Retina (tissue), 1 donor: ENCODE results near the gene XRCC6.
"Not testable (repeated sequence)": the region's sequence is repeated elsewhere in the genome, so short reads cannot be mapped to it uniquely, and the experiment has no call there.

Source experiments
- DNase-seq: peaks from one replicate; pipeline ENCODE4 v3.0.0-alpha.2; 2016

The XRCC6 gene

DNA sequence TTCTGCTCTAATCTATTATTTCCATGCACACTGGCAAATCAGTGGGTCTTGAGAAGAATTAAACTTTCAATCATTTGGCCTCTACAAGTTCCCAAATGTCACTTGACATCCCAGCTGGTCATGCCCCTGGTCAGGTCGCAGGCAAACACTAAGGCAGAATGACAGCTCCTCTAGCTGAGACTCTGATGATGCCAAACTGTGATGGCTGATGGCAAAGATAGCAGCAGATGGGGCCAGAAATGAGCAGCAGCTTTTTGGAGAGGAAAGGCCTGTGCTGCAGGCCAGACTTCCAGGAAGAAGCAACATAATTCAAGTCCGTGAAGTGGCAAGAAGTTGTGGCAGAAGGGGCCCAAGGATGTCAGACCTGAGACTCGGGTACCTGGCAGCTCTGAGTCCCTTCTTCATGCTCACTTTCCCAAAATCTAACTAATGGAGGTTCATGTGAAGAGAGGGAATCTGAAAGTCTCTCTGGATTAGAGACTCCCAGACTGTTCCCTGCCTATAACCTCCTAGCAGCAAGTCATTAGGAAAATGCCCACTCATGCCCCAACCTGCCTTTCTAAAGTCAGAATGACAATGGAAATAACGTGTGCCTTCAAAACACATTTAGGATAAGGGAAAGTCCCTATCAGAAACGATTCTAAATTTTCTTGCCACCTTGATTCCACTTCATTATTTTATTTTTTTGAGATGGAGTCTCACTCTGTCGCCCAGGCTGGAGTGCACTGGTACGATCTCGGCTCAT lies 22.0 kb upstream of the XRCC6 start:
- no peak for DNase-seq

DNA sequence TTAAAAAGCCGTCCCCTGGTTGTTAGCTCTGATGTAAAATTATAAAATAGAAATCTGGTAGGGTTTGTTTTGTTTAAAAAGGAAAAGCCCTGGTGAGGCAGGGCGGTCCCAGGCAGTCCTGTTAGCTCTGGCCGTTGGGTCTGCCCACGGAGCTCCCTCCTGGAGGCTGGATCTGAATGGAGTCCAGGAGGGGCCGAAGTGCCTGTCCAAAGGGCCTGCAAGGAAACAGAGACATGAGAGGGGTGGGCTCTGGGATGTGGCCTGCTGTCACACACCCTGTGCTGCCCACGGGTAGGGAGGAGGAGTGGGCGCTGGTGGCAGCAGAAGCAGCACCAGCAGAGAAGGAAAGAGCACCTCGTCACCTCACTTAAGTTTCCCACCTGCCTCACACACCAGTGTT lies 20.1 kb upstream of the XRCC6 start:
- no peak for DNase-seq

DNA sequence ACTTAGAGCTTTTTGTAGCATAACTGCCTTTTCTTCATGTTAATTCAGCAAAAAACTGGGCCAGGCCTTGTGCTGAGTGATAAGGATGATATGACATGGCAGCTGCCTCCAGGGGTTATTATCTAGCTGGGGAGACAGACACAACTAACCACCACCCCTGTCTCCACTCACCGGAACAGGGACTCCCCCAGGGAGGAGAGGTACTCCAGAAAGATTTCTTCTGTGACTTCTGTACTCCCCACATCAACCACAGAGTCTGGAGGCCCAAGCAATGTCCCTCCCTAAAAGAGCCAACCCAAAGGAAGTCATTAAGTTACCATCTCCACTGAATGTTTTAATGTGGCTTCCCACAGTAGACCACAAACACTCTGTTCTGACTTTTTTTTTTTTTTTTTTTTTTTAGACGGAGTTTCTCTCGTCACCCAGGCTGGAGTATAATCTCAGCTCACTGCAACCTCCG lies 17.2 kb upstream of the XRCC6 start:
- no peak for DNase-seq

DNA sequence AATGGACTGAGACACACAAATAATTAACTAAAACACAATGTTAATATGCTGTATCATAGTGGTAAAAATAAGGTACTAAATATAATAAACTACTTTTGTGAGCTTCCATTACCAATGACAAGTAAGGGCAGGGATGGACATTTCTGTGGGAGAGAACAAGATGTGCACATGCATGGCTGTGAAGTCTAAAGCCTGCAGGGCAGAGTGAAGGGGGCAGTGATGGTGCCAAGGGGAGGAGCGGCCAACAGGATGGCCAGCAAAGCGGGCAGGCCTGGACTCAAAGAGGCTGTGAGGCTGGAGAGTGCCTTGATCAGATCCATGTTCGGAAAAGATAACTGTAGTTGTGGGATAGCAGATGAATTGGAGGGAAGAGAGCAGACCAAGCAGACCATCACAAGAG lies 12.7 kb upstream of the XRCC6 start:
- no peak for DNase-seq

DNA sequence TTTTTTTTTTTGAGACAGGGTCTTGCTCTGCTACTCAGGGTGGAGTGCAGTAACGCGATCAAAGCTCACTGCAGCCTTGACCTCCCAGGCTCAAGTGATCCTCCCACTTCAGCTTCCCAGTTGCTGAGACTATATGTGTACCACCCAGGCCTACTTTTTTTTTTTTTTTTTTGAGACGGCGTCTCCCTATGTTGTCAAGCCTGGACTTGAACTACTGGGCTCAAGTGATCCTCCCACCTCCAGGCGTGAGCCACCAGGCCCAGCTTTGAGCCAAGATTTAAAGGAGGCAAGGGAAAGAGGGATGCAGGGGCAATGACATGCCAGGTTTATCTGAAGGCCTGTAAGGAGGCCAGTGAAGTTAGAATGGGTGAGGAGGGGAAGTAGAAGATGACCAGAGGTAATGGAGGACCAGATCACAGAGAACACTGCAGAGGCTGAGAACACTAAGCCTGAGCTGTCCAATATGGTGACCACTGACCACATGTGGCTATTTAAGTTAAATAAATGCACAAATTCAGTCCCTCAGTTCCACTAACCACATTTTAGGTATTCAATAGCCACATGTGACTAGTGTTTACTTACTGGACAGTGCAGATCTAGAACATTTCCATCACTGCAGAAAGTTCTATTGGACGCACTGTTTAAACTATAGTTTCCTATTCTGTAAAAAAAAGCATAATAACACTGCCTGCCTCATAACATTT lies 8.3 kb upstream of the XRCC6 start:
- DNase-seq: no peak

DNA sequence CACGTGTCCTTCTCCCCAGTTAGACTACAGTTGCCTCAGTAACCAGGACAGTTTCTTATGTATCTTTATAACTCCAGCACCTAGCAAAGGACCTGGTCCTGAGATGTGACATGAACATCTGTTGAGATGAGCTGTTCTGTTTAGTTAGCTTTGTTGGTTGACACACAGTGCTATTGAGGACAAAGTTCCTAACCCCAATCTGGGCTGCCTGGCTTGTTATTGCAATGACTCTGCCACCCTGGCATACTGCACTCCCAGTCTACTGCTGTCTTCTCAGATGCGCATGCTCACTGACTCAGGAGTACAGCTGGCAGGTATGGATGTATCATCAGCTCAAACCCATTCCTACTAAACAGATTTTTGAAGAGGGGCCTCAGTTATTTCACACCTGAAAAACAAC lies 7.6 kb upstream of the XRCC6 start:
- no peak for DNase-seq

DNA sequence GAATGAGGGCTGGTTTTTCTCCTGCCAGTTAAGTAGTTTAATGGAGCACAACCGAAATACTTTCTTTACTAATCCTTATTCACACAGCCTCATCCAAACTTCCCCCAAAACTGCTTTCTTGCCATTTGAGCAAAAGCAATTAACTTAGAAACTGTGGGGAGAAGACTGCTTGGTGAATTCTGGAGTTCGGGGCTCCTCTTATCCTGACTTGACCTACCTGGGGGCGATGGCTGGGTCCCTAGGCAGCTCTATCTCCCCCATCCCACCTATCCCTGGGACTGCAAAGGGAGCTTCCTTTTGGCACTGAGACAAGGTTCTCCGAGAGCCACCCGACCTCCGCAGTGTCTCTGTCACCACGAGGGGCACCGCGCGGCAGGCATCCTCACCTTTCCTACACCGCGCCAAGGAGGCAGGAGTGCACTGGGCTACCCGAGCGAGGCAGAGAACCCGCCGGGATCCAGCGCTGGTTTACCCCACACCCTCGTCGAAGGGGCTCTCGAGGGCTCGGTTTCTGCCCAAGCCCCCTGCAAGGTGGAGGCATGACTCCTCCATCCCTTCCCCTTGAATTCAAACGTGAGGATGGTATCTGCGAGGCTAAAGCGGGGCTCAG lies 1.0 kb upstream of the XRCC6 start:
- no peak for DNase-seq

DNA sequence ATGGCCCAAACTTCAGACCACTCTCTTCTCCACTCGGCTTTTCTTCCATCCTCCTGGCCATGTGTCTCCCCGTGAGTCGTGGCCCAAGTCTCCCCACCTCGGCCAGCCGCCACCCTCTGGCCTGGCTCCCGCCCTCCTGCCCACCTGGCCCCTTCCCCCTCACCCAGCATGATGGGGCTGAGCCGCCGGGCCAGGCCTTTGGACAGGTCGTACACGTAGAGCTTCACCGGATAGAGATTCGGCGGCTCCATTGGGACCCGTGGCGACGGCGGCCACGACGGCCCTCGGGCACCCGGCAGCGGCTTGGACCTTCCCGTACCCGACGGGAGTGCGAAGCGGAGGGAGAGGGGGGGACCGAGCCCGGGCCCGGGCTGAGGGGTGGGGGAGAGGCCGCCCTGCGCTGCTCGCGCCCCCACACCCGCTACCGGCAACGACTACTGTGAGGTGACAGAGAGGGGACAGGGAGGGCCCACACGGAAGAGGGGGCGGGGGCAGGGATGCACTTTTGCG lies 451 bp upstream of the XRCC6 start, which contains the start of gene DESI1:
Gene DESI1 (minus strand): TSS at position 455 of the 510 bp plus-strand sequence. CDS start 204 bp downstream, at position 251.
- no peak for DNase-seq

DNA sequence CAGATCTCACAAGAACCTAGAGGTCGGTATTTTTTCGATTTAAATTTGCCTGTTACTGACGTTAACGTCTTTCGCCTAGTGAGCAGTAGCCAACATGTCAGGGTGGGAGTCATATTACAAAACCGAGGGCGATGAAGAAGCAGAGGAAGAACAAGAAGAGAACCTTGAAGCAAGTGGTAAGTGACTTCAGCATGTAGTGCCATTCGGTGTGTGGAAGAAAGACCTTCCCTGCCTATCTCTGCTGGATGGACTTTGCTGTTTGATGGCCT lies 750 bp downstream of the XRCC6 start:
- no peak for DNase-seq

DNA sequence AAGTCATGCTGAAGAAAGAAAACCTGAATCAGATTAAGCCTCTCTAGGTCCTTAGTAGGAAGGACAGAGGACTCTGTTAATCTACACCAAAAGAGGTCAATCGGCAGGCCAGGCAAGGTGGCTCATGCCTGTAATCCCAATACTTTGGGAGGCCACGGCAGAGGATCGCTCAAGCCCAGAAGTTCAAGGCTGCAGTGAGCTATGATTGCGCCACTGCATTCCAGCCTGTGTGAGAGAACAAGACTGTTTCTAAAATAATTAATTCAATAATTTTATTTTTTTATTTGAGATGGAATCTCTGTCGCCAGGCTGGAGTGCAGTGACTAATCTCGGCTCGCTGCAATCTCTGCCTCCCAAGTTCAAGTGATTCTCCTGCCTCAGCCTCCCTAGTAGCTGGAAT lies 4.5 kb downstream of the XRCC6 start:
- DNase-seq: no peak

DNA sequence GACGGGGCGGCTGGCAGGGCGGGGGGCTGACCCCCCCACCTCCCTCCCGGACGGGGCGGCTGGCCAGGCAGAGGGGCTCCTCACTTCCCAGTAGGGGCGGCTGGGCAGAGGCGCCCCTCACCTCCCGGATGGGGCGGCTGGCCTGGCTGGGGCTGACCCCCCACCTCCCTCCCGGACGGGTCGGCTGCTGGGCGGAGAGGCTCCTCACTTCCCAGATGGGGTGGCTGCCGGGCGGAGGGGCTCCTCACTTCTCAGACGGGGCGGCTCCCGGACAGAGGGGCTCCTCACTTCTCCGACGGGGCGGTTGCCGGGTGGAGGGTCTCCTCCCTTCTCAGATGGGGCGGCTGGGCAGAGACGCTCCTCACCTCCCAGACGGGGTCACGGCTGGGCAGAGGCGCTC lies 10.0 kb downstream of the XRCC6 start:
- not testable (repeated sequence) for DNase-seq

DNA sequence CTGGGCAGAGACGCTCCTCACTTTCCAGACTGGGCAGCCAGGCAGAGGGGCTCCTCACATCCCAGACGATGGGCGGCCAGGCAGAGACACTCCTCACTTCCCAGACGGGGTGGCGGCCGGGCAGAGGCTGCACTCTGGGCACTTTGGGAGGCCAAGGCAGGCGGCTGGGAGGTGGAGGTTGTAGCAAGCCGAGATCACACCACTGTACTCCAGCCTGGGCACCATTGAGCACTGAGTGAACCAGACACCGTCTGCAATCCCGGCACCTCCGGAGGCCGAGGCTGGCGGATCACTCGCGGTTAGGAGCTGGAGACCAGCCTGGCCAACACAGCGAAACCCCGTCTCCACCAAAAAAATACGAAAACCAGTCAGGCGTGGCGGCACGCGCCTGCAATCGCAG lies 10.5 kb downstream of the XRCC6 start:
- not testable (repeated sequence) for DNase-seq

DNA sequence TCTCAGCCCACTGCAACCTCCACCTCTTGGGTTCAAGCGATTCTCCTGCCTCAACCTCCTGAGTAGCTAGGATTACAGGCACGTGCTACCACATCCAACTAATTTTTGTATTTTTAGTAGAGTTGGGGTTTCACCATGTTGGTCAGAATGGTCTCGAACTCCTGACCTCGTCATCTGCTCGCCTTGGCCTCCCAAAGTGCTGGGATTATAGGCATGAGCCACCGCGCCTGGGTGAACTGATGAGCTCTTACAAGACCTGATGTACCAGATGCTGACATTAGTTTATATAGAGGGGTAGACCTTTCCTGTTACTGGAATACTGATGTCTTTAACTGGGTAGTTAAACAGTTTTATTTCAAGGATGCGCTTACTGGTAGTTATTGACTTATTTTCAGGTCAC lies 13.5 kb downstream of the XRCC6 start:
- DNase-seq: not testable (repeated sequence)

DNA sequence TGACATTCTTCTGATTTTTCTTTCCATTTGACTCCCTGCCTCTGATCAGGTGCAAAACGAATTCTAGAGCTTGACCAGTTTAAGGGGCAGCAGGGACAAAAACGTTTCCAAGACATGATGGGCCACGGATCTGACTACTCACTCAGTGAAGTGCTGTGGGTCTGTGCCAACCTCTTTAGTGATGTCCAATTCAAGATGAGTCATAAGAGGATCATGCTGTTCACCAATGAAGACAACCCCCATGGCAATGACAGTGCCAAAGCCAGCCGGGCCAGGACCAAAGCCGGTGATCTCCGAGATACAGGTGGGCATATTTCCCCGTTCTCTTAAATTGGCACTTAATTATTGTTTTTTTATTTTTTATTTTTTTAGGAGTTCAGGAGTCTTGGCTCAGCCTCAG lies 15.4 kb downstream of the XRCC6 start:
- DNase-seq: no peak

DNA sequence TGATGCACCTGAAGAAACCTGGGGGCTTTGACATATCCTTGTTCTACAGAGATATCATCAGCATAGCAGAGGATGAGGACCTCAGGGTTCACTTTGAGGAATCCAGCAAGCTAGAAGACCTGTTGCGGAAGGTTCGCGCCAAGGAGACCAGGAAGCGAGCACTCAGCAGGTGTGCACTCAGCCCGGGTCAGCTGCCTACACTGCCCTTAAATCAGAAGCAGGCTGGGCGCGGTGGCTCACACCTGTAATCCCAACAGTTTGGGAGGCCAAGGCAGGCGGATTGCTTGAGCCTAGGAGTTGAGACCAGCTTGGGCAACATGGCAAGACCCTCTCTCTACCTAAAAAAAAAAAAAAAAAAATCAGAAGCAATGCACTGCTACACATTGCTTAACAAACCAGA lies 16.5 kb downstream of the XRCC6 start:
- not testable (repeated sequence) for DNase-seq

DNA sequence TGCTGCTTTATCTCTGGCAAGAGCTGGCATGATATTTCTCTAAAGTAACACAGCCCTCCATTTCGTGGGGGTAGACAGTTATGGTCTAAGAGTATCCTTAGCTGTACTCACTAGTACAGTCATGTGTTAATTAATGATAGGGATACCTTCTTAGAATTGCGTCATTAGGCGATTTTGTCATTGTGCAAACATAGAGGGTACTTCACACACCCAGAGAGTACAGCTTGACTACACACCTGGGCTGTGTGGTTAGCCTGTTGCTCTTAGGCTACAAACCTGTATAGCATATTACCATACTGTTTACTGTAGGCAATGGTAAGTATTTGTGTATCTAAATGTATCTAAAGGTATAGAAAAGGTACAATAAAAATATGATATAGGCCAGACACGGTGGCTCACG lies 17.0 kb downstream of the XRCC6 start:
- no peak for DNase-seq

DNA sequence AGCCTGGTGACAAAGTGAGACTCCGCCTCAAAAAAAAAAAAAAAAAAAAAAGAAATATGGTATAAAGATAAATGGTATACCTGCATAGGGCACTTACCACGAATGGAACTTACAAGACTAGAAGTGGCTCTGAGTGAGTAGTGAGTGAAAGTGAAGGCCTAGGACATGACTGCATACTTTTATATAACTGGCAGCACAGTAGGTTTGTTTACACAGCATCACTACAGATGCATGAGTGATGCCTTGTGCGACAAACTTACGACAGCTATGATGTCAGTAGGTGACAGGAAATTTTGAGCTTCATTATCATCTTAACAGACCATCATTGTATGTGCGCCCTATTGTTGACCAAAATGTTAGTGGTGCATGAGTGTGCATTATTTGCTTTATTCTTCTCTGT lies 17.7 kb downstream of the XRCC6 start:
- DNase-seq: no peak

DNA sequence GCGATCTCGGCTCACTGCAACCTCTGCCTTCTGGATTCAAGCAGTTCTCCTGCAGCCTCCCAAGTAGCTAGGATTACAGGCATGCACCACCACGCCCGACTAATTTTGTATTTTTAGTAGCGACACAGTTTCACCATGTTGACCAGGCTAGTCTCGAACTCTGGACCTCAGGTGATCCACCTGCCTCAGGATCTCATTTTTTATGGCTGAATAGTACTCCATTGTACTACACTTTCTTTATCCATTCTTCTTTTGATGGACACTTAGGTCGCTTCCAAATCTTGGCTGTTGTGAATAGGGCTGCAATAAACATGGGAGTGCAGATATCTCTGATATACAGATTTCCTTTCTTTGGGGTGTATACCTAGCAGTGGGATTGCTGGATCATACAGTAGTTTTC lies 20.8 kb downstream of the XRCC6 start:
- no peak for DNase-seq

DNA sequence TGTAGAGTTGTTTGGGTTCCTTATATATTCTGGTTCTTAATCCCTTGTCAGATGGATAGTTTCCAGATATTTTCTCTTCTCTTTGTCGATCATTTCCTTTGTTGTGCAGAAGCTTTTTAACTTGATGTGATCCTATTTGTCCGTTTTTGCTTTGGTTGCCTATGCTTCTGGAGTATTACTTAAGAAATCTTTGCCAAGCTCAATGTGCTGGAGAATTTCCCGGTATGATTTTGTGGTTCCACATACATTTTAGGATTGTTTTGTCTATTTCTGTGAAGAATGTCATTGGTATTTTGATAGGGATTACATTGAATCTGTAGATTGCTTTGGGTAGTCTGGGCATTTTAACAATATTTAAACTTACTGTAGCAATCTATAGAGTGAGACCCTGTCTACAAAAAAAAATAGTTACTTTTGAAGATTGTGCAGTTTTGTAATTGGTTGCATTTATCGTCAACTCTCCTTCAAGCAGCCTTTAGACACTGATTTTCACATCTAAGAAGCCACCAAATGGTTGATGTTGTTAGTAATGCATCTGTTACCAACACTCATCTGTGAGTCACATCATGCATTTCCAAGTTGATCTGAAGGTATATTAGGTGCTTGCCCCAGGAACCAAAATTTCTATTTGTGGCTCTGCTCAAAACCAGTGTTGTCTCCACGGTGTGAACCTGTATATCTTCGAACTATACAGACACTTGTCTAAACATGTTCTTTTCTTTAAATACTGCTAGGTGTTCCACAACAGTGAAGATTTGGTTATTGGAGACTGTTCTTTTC lies 21.4 kb downstream of the XRCC6 start:
- no peak for DNase-seq

DNA sequence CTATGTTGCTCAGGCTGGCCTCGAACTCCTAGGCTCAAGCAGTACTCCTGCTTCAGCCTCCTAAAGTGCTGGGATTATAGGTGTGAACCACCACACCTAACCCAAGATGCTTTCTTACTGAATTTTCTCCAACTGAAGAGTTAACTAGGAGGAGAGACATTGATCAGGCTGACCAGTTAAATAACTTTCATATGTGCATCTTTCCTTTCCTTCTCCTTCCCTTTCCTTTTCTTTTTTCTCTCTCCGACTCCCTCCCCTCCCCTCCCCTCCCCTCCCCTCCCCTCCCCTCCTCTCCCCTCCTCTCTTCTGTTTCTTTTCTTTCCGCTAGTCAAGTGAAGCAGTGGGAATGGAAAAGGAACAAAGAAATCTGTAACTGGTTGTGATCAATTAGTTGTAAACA lies 26.7 kb downstream of the XRCC6 start:
- no peak for DNase-seq

DNA sequence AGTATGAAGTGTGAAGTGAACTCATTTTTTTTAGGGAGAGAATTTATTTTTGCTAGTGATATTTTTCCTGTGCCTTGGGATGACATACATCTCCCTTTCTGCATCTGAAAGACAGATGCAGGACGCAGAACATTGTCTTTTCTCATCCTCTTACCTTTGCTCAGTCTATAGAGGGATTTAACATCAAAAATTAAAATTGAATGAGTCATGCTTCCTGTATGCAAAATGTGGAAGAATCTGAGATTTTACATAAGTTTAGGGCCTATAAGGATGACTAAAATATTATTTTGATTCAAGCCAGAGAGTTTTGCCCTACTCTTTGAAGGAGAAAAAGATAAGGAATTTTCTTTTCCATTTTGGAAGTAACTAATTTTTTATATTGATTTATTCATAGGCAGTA lies 27.3 kb downstream of the XRCC6 start:
- no peak for DNase-seq

DNA sequence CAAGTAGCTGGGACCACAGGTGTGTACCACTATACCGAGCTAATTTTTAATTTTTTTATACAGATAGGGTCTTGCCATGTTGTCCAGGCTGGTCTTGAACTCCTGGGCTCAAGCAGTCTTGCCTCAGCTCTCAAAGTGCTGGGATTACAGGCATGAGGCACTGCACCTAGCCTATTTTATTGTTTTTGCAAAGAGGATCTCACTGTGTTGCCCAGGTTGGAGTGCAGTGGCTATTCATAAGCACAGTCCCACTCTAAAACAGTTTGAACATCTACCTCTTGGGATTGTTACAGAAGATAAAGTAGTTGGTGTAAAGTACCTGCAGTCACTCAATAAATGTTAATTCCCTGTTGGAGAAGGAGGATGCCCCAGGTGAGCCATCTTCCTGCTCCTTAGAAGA lies 29.1 kb downstream of the XRCC6 start:
- no peak for DNase-seq

DNA sequence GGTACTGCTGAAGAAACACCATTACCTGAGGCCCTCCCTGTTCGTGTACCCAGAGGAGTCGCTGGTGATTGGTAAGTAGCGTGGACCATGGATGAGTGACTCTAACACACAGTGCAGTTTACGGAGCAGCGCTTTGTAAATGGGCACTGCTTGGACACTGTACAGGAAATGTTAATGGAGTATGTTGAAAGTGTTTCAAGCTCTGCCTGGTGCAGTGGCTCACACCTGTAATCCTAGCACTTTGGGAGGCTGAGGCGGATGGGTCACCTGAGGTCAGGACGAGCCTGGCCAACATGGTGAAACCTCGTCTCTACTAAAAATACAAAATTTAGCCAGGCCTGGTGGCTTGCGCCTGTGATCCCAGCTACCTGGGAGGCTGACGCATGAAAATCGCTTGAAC lies 29.7 kb downstream of the XRCC6 start:
- no peak for DNase-seq
